WTC11 (cell line): ENCODE results near the gene GRIK5. TPM values are rescaled to one million over a fixed set of nuclear protein-coding genes. Genes with fewer than 3 reads are reported as not detected.

ENCODE experiments used
- ATAC-seq: fragments of 200-7000 bp; cut with Tn5 transposase; 2 replicates; pipeline ENCODE4 v1.10.0; 2021; ENCODE audit warnings: mild to moderate bottlenecking, moderate library complexity
- CTCF ChIA-PET: fragments of 300-600 bp; sonication (Branson Sonifier 250); formaldehyde crosslinking; loops from one replicate; lab custom pipeline; 2021; ENCODE audit warnings: antibody characterized with exemption; lab: Charles Lee
- POLR2A ChIA-PET: fragments of 350-600 bp; sonication (Branson Sonifier 250); formaldehyde crosslinking; loops from one replicate; lab custom pipeline; 2021; ENCODE audit warnings: antibody characterized with exemption; lab: Charles Lee
- DNase-seq: peaks from one replicate; pipeline ENCODE4 v3.0.0; 2021; ENCODE audit warnings: low spot score
- H3K27ac Mint-ChIP-seq: 2 replicates; pipeline ENCODE4 v1.8.0; 2021; ENCODE audit warnings: mixed read lengths
- H3K27me3 Mint-ChIP-seq: 2 replicates; pipeline ENCODE4 v1.8.0; 2021; ENCODE audit warnings: low read depth, mild to moderate bottlenecking, moderate library complexity, mixed read lengths
- H3K36me3 Mint-ChIP-seq: 2 replicates; pipeline ENCODE4 v1.8.0; 2021; ENCODE audit warnings: mixed read lengths
- H3K4me1 Mint-ChIP-seq: 2 replicates; pipeline ENCODE4 v1.8.0; 2022; ENCODE audit warnings: mixed read lengths
- H3K4me3 Mint-ChIP-seq: 2 replicates; pipeline ENCODE4 v1.8.0; 2021; ENCODE audit warnings: mild to moderate bottlenecking, moderate library complexity, mixed read lengths
- H3K9me3 Mint-ChIP-seq: 2 replicates; pipeline ENCODE4 v1.8.0; 2021; ENCODE audit warnings: mixed read lengths
- AR ChIP-seq: fragments of 250-450 bp; sonication (Bioruptor Pico); IDR thresholded peaks from 2 replicates; pipeline ENCODE4 v1.9.0; 2021; ENCODE audit warnings: mild to moderate bottlenecking
- CBFB ChIP-seq: sonication (generic); formaldehyde crosslinking; IDR thresholded peaks from 2 replicates; pipeline ENCODE4 v1.8.1; 2022; ENCODE audit warnings: mild to moderate bottlenecking, low read depth, missing genetic modification reagents
- E2F5 ChIP-seq: sonication (generic); formaldehyde crosslinking; IDR thresholded peaks from 2 replicates; pipeline ENCODE4 v1.8.1; 2022; ENCODE audit warnings: mild to moderate bottlenecking, moderate library complexity, missing genetic modification reagents
- FOXK1 ChIP-seq: sonication (generic); formaldehyde crosslinking; IDR thresholded peaks from 2 replicates; pipeline ENCODE4 v1.8.0; 2022; ENCODE audit warnings: mild to moderate bottlenecking, moderate library complexity, missing genetic modification reagents
- FOXP1 ChIP-seq: sonication (generic); formaldehyde crosslinking; IDR thresholded peaks from 2 replicates; pipeline ENCODE4 v1.8.0; 2022; ENCODE audit warnings: missing genetic modification reagents, mild to moderate bottlenecking, moderate library complexity, borderline replicate concordance
- JAZF1 ChIP-seq: fragments of 250-450 bp; sonication (Bioruptor Pico); IDR thresholded peaks from 2 replicates; pipeline ENCODE4 v1.9.0; 2021; ENCODE audit warnings: moderate library complexity, mild to moderate bottlenecking, inconsistent platforms
- KAT7 ChIP-seq: sonication (generic); formaldehyde crosslinking; IDR thresholded peaks from 2 replicates; pipeline ENCODE4 v1.8.1; 2023; ENCODE audit warnings: missing genetic modification reagents, mild to moderate bottlenecking, borderline replicate concordance
- MLX ChIP-seq: sonication (generic); formaldehyde crosslinking; IDR thresholded peaks from 2 replicates; pipeline ENCODE4 v1.8.1; 2023; ENCODE audit warnings: mild to moderate bottlenecking, missing genetic modification reagents, moderate library complexity
- NFYB ChIP-seq: sonication (generic); formaldehyde crosslinking; conservative IDR thresholded peaks from 2 replicates; pipeline ENCODE4 v1.8.0; 2022; ENCODE audit warnings: low read depth, missing genetic modification reagents
- OVOL2 ChIP-seq: fragments of 250-450 bp; sonication (Bioruptor Pico); IDR thresholded peaks from 2 replicates; pipeline ENCODE4 v1.9.0; 2021; ENCODE audit warnings: mild to moderate bottlenecking, borderline replicate concordance
- PREB ChIP-seq: sonication (generic); formaldehyde crosslinking; IDR thresholded peaks from 2 replicates; pipeline ENCODE4 v1.8.1; 2022; ENCODE audit warnings: mild to moderate bottlenecking, missing genetic modification reagents, moderate library complexity, borderline replicate concordance
- PRRX2 ChIP-seq: fragments of 250-450 bp; sonication (Bioruptor Pico); IDR thresholded peaks from 2 replicates; pipeline ENCODE4 v1.8.0; 2021; ENCODE audit warnings: mild to moderate bottlenecking
- RORB ChIP-seq: fragments of 250-450 bp; sonication (Bioruptor Pico); IDR thresholded peaks from 2 replicates; pipeline ENCODE4 v1.9.0; 2021; ENCODE audit warnings: mild to moderate bottlenecking
- TCF7 ChIP-seq: sonication (generic); formaldehyde crosslinking; IDR thresholded peaks from 2 replicates; pipeline ENCODE4 v1.8.0; 2022; ENCODE audit warnings: mild to moderate bottlenecking, low read depth, missing genetic modification reagents, moderate library complexity
- TEAD1 ChIP-seq: sonication (generic); formaldehyde crosslinking; IDR thresholded peaks from 2 replicates; pipeline ENCODE4 v1.8.0; 2022; ENCODE audit warnings: mild to moderate bottlenecking, missing genetic modification reagents
- TEAD4 ChIP-seq: sonication (generic); formaldehyde crosslinking; IDR thresholded peaks from 2 replicates; pipeline ENCODE4 v1.8.0; 2022; ENCODE audit warnings: mild to moderate bottlenecking, missing genetic modification reagents
- TP53 ChIP-seq: sonication (generic); formaldehyde crosslinking; IDR thresholded peaks from 2 replicates; pipeline ENCODE4 v1.8.1; 2023; ENCODE audit warnings: mild to moderate bottlenecking, missing genetic modification reagents
- ZBTB43 ChIP-seq: sonication (generic); formaldehyde crosslinking; IDR thresholded peaks from 2 replicates; pipeline ENCODE4 v1.8.1; 2023; ENCODE audit warnings: mild to moderate bottlenecking, missing genetic modification reagents
- ZMAT4 ChIP-seq: fragments of 250-450 bp; sonication (Bioruptor Pico); IDR thresholded peaks from 2 replicates; pipeline ENCODE4 v1.9.0; 2021; ENCODE audit warnings: mild to moderate bottlenecking
- ZNF121 ChIP-seq: sonication (generic); formaldehyde crosslinking; IDR thresholded peaks from 2 replicates; pipeline ENCODE4 v1.8.0; 2023; ENCODE audit warnings: missing genetic modification reagents
- ZNF138 ChIP-seq: sonication (generic); formaldehyde crosslinking; conservative IDR thresholded peaks from 2 replicates; pipeline ENCODE4 v1.8.1; 2022; ENCODE audit warnings: mild to moderate bottlenecking, moderate library complexity, missing genetic modification reagents
- ZNF219 ChIP-seq: sonication (generic); formaldehyde crosslinking; IDR thresholded peaks from 2 replicates; pipeline ENCODE4 v1.8.0; 2023; ENCODE audit warnings: missing genetic modification reagents, mild to moderate bottlenecking, borderline replicate concordance
- ZNF232 ChIP-seq: sonication (generic); formaldehyde crosslinking; IDR thresholded peaks from 2 replicates; pipeline ENCODE4 v1.8.0; 2022; ENCODE audit warnings: mild to moderate bottlenecking, missing genetic modification reagents
- ZNF263 ChIP-seq: sonication (generic); formaldehyde crosslinking; IDR thresholded peaks from 2 replicates; pipeline ENCODE4 v1.8.1; 2022; ENCODE audit warnings: low read depth, mild to moderate bottlenecking, moderate library complexity, missing genetic modification reagents
- ZNF317 ChIP-seq: sonication (generic); formaldehyde crosslinking; IDR thresholded peaks from 2 replicates; pipeline ENCODE4 v1.8.1; 2023; ENCODE audit warnings: low read depth, mild to moderate bottlenecking, moderate library complexity, missing genetic modification reagents, borderline replicate concordance
- ZNF396 ChIP-seq: fragments of 250-450 bp; sonication (Bioruptor Pico); IDR thresholded peaks from 2 replicates; pipeline ENCODE4 v1.8.0; 2021; ENCODE audit warnings: mild to moderate bottlenecking, moderate library complexity, borderline replicate concordance
- ZNF671 ChIP-seq: fragments of 250-450 bp; sonication (Bioruptor Pico); IDR thresholded peaks from 2 replicates; pipeline ENCODE4 v1.8.0; 2021; ENCODE audit warnings: mild to moderate bottlenecking
- ZSCAN18 ChIP-seq: fragments of 250-450 bp; sonication (Bioruptor Pico); IDR thresholded peaks from 2 replicates; pipeline ENCODE4 v2.1.2; 2022; ENCODE audit warnings: mild to moderate bottlenecking, moderate library complexity
- total RNA-seq: library from RNA; stranded (reverse); gene quantifications from 3 replicates; pipeline ENCODE4 v1.2.3, GENCODE V29; 2021

GRIK5 gene
- total RNA-seq, 1 experiment from 2014 or later, result 52.3 TPM

GRCh38 chr19:41977916-41978315 lies 92.1 kb downstream of the GRIK5 start:
- no peak overlapping the region for H3K27ac Mint-ChIP-seq
- no peak overlapping the region for H3K4me3 Mint-ChIP-seq
- ChIA-PET POLR2A (no interaction called here), CTCF (interaction anchor here (1.5 kb wide), 1 partner anchor 51 kb away, joined by 4 read pairs; no protein-coding TSS in a partner anchor)
- no peaks in the 10 kb centered on the region for H3K27me3 Mint-ChIP-seq
- ATAC-seq, result no peak
- no peaks in the 10 kb centered on the region for H3K9me3 Mint-ChIP-seq
- TF ChIP-seq TEAD1 (no peak), FOXK1 (CRISPR knock-in tag) (no peak), ZBTB43 (no peak), ZNF219 (no peak), ZNF138 (CRISPR knock-in tag) (no peak), CBFB (CRISPR knock-in tag) (no peak), KAT7 (CRISPR knock-in tag) (no peak), ZMAT4 (CRISPR knock-in tag) (no peak), PRRX2 (CRISPR knock-in tag) (no peak), TCF7 (CRISPR knock-in tag) (no peak), TP53 (CRISPR knock-in tag) (no peak), ZNF671 (CRISPR knock-in tag) (no peak), ZSCAN18 (CRISPR knock-in tag) (no peak), JAZF1 (CRISPR knock-in tag) (no peak), AR (no peak)
- peaks cover 8% of the 10 kb centered on the region for H3K36me3 Mint-ChIP-seq
- no peaks in the 10 kb centered on the region for H3K4me1 Mint-ChIP-seq
- DNase-seq, result no peak

- peaks cover 7% of the 10 kb centered on the region for H3K36me3 Mint-ChIP-seq
- H3K9me3 Mint-ChIP-seq, result no peaks in the 10 kb centered on the region
- no peaks in the 10 kb centered on the region for H3K4me1 Mint-ChIP-seq
- DNase-seq (no peak), ATAC-seq (no peak)
- ChIA-PET CTCF (interaction anchor here (0.6 kb wide), 1 partner anchor 222 kb away, joined by 3 read pairs; no protein-coding TSS in a partner anchor), POLR2A (no interaction called here)
- H3K27me3 Mint-ChIP-seq, result no peaks in the 10 kb centered on the region
- no peak overlapping the region for H3K27ac Mint-ChIP-seq
- H3K4me3 Mint-ChIP-seq, result no peak overlapping the region
- TF ChIP-seq RORB (CRISPR knock-in tag), result no peak
- TF ChIP-seq ZNF317 (CRISPR knock-in tag), result no peak
- TF ChIP-seq TCF7 (CRISPR knock-in tag), result no peak
- TF ChIP-seq E2F5 (CRISPR knock-in tag), result no peak
- no peak for TF ChIP-seq TEAD4 (CRISPR knock-in tag)
- no peak for TF ChIP-seq ZNF396 (CRISPR knock-in tag)
- TF ChIP-seq NFYB, result no peak
- no peak for TF ChIP-seq MLX
- TF ChIP-seq OVOL2 (CRISPR knock-in tag), result no peak
- no peak for TF ChIP-seq ZBTB43
- TF ChIP-seq ZNF263 (CRISPR knock-in tag), result no peak
- TF ChIP-seq ZNF121 (CRISPR knock-in tag), result no peak
- TF ChIP-seq PREB (CRISPR knock-in tag), result no peak
- TF ChIP-seq ZNF232 (CRISPR knock-in tag), result no peak
- TF ChIP-seq FOXP1 (CRISPR knock-in tag), result no peak
Measured at GRCh38 chr19:41974652-41975051, 95.4 kb downstream of the GRIK5 start.
